Parathyroid adenoma (tissue), 2 donors: ENCODE results near the gene EPS15.

ENCODE experiments used
- H2AFZ ChIP-seq: fragments of 300-600 bp; sonication (generic); one replicate; pipeline ENCODE4 v1.7.0; 2017; ENCODE audit warnings: antibody characterized with exemption, mild to moderate bottlenecking
- H3K27ac ChIP-seq: fragments of 300-600 bp; sonication (generic); one replicate; pipeline ENCODE4 v1.7.0; 2017
- H3K27me3 ChIP-seq: fragments of 300-600 bp; sonication (generic); one replicate; pipeline ENCODE4 v1.7.0; 2017; ENCODE audit warnings: low read length; ENCODE audit not compliant: control insufficient read depth, insufficient read depth
- H3K36me3 ChIP-seq: fragments of 300-600 bp; sonication (generic); one replicate; pipeline ENCODE4 v1.7.0; 2017; ENCODE audit warnings: low read length; ENCODE audit not compliant: control insufficient read depth, insufficient read depth
- H3K4me1 ChIP-seq: fragments of 300-600 bp; sonication (generic); one replicate; pipeline ENCODE4 v1.7.0; 2017; ENCODE audit warnings: control low read depth
- H3K4me2 ChIP-seq: fragments of 300-600 bp; sonication (generic); one replicate; pipeline ENCODE4 v1.7.0; 2017; ENCODE audit warnings: low read length
- H3K4me3 ChIP-seq: fragments of 300-600 bp; sonication (generic); one replicate; pipeline ENCODE4 v1.7.0; 2017; ENCODE audit warnings: low read depth, low read length
- H3K79me2 ChIP-seq: fragments of 300-600 bp; sonication (generic); one replicate; pipeline ENCODE4 v1.7.0; 2017; ENCODE audit warnings: control low read depth
- H3K9ac ChIP-seq: fragments of 300-600 bp; sonication (generic); one replicate; pipeline ENCODE4 v1.7.0; 2017; ENCODE audit warnings: mild to moderate bottlenecking
- H3K9me3 ChIP-seq: fragments of 300-600 bp; sonication (generic); one replicate; pipeline ENCODE4 v1.7.0; 2017; ENCODE audit warnings: low read length; ENCODE audit not compliant: control insufficient read depth
- TF ChIP-seq, protein P1 (sequence below): fragments of 300-600 bp; sonication (generic); IDR thresholded peaks from one replicate; pipeline ENCODE4 v1.7.0; 2017; ENCODE audit warnings: antibody characterized with exemption, mild to moderate bottlenecking
- donor health status: primary hyperparathyroidism.

Gene EPS15

DNA sequence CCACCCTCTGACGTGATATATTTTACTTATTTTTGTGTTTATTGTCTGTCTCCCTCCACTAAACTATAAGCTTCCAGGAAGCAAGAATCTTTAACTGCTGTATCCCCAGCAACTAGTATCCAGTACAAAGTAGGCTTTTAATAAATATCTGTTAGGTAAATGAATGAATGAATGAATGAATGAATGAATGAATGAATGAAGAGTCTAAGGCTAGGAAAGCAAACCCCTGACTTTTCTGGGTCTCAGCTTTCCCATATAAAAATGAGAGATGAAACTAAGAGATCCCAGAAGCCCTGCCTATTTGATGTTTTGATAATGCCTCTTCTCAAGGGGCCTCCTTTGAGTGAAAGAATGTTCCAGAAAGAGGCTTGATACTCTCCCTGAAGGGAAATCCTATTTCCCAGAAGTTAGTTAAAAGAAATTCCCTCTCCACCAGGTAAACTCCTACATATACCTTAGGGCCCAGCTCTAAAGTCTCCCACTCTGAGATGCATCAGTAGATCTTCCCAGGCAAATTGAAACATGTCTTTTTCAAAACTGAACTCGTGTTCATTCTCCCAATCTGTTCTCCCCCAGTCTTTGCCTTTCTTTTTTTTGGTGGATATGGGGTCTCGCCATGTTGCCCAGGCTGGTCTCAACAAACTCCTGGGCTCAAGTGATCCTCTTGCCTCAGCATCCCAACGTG lies 196.5 kb downstream of the EPS15 start:
- H3K27ac ChIP-seq = no peak overlapping the region
- no peak overlapping the region for H3K9ac ChIP-seq
- TF ChIP-seq, protein P1, sequence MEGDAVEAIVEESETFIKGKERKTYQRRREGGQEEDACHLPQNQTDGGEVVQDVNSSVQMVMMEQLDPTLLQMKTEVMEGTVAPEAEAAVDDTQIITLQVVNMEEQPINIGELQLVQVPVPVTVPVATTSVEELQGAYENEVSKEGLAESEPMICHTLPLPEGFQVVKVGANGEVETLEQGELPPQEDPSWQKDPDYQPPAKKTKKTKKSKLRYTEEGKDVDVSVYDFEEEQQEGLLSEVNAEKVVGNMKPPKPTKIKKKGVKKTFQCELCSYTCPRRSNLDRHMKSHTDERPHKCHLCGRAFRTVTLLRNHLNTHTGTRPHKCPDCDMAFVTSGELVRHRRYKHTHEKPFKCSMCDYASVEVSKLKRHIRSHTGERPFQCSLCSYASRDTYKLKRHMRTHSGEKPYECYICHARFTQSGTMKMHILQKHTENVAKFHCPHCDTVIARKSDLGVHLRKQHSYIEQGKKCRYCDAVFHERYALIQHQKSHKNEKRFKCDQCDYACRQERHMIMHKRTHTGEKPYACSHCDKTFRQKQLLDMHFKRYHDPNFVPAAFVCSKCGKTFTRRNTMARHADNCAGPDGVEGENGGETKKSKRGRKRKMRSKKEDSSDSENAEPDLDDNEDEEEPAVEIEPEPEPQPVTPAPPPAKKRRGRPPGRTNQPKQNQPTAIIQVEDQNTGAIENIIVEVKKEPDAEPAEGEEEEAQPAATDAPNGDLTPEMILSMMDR = no peak
- H2AFZ ChIP-seq = no peak overlapping the region
- H3K36me3 ChIP-seq = no peaks in the 10 kb centered on the region
- no peaks in the 10 kb centered on the region for H3K79me2 ChIP-seq
- no peaks in the 10 kb centered on the region for H3K9me3 ChIP-seq
- no peaks in the 10 kb centered on the region for H3K4me1 ChIP-seq
- H3K27me3 ChIP-seq = no peaks in the 10 kb centered on the region
- no peak overlapping the region for H3K4me3 ChIP-seq
- no peak overlapping the region for H3K4me2 ChIP-seq

DNA sequence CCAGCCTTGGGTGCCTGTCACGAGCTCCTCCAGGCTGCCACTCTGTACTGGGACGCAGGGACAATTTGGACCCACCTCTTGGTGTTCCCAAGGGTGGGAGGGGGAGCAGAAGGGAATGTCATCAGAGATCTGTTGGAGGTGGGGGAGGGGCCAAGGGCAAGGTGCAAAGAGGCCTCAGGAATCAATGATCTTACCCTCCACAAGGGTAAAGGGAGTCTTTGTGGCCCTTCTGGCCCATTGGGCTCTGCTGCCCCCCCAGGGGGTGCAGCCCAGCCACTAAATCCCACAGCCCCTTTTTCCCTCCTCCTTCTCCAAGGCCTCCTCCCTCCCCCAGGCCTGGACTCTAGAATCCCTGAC lies 197.2 kb downstream of the EPS15 start:
- Histone ChIP-seq H3K9me3 (no peaks in the 10 kb centered on the region), H3K36me3 (no peaks in the 10 kb centered on the region), H3K79me2 (no peaks in the 10 kb centered on the region), H3K27me3 (no peaks in the 10 kb centered on the region), H3K9ac (no peak overlapping the region), H2AFZ (no peak overlapping the region), H3K4me3 (no peak overlapping the region), H3K4me1 (no peaks in the 10 kb centered on the region), H3K4me2 (no peak overlapping the region), H3K27ac (no peak overlapping the region)
- TF ChIP-seq, protein P1 = no peak

GRCh38 chr1:51320967-51321923 lies 197.8 kb downstream of the EPS15 start:
- Histone ChIP-seq H3K4me1 (no peaks in the 10 kb centered on the region), H3K9me3 (no peaks in the 10 kb centered on the region), H3K9ac (no peak overlapping the region), H3K27me3 (no peaks in the 10 kb centered on the region), H3K27ac (no peak overlapping the region), H3K36me3 (no peaks in the 10 kb centered on the region), H3K4me2 (no peak overlapping the region), H3K79me2 (no peaks in the 10 kb centered on the region), H3K4me3 (no peak overlapping the region), H2AFZ (no peak overlapping the region)
- TF ChIP-seq, protein P1 = no peak

DNA sequence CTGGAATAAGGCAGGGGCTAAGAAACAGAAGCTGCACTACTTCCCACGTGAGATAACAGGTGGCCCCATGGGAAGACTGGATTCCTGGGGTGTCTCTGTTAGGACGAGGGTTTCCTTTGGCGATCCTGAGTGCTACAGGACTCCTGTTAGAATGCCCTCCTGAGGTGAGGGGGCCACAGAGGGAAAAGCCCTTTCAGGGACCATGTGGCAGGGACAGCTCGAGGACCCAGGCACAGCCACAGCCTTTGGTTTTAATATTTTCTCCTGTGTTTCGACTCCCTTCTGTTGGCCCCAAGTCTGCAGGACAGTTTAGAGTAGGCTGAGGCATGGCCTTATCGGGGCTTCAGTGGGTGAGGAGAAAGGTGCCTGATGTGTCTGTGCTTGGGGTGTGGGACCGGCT lies 201.3 kb downstream of the EPS15 start:
- Histone ChIP-seq H3K4me1 (no peaks in the 10 kb centered on the region), H3K27me3 (no peaks in the 10 kb centered on the region), H3K9me3 (no peaks in the 10 kb centered on the region), H2AFZ (no peak overlapping the region), H3K36me3 (no peaks in the 10 kb centered on the region), H3K9ac (no peak overlapping the region), H3K79me2 (no peaks in the 10 kb centered on the region), H3K4me3 (no peak overlapping the region), H3K27ac (no peak overlapping the region), H3K4me2 (no peak overlapping the region)
- TF ChIP-seq, protein P1 = no peak
